B cell (primary cell): ENCODE results near the gene OAT. TPM values are rescaled to one million over a fixed set of nuclear protein-coding genes. Genes with fewer than 3 reads are reported as not detected.

Experiments
- ATAC-seq: fragments of 200-7000 bp; cut with Tn5 transposase; one replicate; pipeline ENCODE4 v1.10.0; 2021; ENCODE audit warnings: low read depth, mild to moderate bottlenecking, moderate number of reproducible peaks, moderate library complexity
- CTCF ChIA-PET: fragments of 350-600 bp; sonication (Branson Sonifier 250); formaldehyde crosslinking; loops from one replicate; lab custom pipeline; 2021; ENCODE audit warnings: antibody characterized with exemption, inconsistent platforms; lab: Charles Lee
- POLR2A ChIA-PET: fragments of 350-600 bp; sonication (Branson Sonifier 250); formaldehyde crosslinking; loops from one replicate; lab custom pipeline; 2021; ENCODE audit warnings: antibody characterized with exemption; lab: Charles Lee
- DNase-seq: peaks from one replicate; pipeline ENCODE4 v3.0.0; 2013
- H2AFZ ChIP-seq: 2 replicates; pipeline ENCODE4 v1.6.1; 2012; ENCODE audit warnings: mild to moderate bottlenecking, low read depth, low read length; ENCODE audit not compliant: insufficient read depth, poor library complexity, severe bottlenecking
- H3K27ac ChIP-seq, 2 donors: 1 replicate in 1 of 2; 2 replicates in 1 of 2; pipeline ENCODE4 v1.5.1; 2012 to 2013; ENCODE audit warnings: low read length in 2 of 2, mild to moderate bottlenecking in 2 of 2, moderate library complexity in 1 of 2
- H3K27me3 ChIP-seq, 4 experiments: fragments of 200-600 bp in 1 of 4; sonication (generic) in 1 of 4; replicated peaks in 1 of 4; 1 replicate in 2 of 4; 2 replicates in 2 of 4; pipeline versions ENCODE4 v1.6.1 to v1.7.0; 2013 to 2016; ENCODE audit warnings: low read length in 3 of 4, mild to moderate bottlenecking in 2 of 4, mixed read lengths in 1 of 4, moderate library complexity in 1 of 4; ENCODE audit not compliant: insufficient read depth in 4 of 4, control insufficient read depth in 3 of 4; ENCODE audit errors: control extremely low read depth in 1 of 4
- H3K36me3 ChIP-seq, 2 experiments: replicated peaks in 1 of 2; 1 replicate in 1 of 2; 2 replicates in 1 of 2; pipeline versions ENCODE4 v1.6.1 to v1.7.1; 2013; ENCODE audit warnings: low read length in 1 of 2; ENCODE audit not compliant: insufficient read depth in 2 of 2, control insufficient read depth in 1 of 2; ENCODE audit errors: control extremely low read depth in 1 of 2, extremely low read depth in 1 of 2
- H3K4me1 ChIP-seq, 2 donors: fragments of 200-600 bp in 1 of 2; sonication (generic) in 1 of 2; 1 replicate in 1 of 2; 2 replicates in 1 of 2; pipeline versions ENCODE4 v1.5.1 to v1.6.1; 2013 to 2017; ENCODE audit warnings: low read length in 2 of 2; ENCODE audit not compliant: control insufficient read depth in 2 of 2, insufficient read depth in 2 of 2
- H3K4me2 ChIP-seq: replicated peaks from 2 replicates; pipeline ENCODE3; 2012; ENCODE audit warnings: mild to moderate bottlenecking, low read depth, low read length; ENCODE audit not compliant: poor library complexity, severe bottlenecking
- H3K4me3 ChIP-seq, 5 experiments: fragments of 200-600 bp in 1 of 5; sonication (generic) in 1 of 5; 1 replicate in 3 of 5; 2 replicates in 2 of 5; pipeline versions ENCODE4 v1.5.1 to v1.7.0; 2011 to 2016; ENCODE audit warnings: low read length in 4 of 5, mild to moderate bottlenecking in 4 of 5, low read depth in 2 of 5, control low read depth in 1 of 5, moderate library complexity in 1 of 5; ENCODE audit not compliant: insufficient read depth in 1 of 5; ENCODE audit errors: control extremely low read depth in 1 of 5, extremely low read depth in 1 of 5
- H3K79me2 ChIP-seq: fragments of 200-600 bp; sonication (generic); one replicate; pipeline ENCODE4 v1.6.0; 2016; ENCODE audit warnings: low read length; ENCODE audit not compliant: control insufficient read depth, insufficient read depth
- H3K9ac ChIP-seq: fragments of 200-600 bp; sonication (generic); 2 replicates; pipeline ENCODE4 v1.6.1; 2017; ENCODE audit warnings: mild to moderate bottlenecking, low read length, moderate library complexity
- H3K9me3 ChIP-seq, 3 donors: one replicate each; pipeline versions ENCODE4 v1.6.1 to v1.7.1; 2013; ENCODE audit warnings: low read length in 2 of 3; ENCODE audit not compliant: control insufficient read depth in 2 of 3, insufficient read depth in 1 of 3; ENCODE audit errors: control extremely low read depth in 1 of 3
- H4K20me1 ChIP-seq: 2 replicates; pipeline ENCODE4 v1.6.0; 2012; ENCODE audit warnings: mild to moderate bottlenecking, low read length; ENCODE audit not compliant: insufficient read depth, control insufficient read depth, poor library complexity, severe bottlenecking
- H3K27ac Mint-ChIP-seq: one replicate; pipeline ENCODE4 v1.8.0; 2021; ENCODE audit warnings: mixed read lengths
- H3K27me3 Mint-ChIP-seq: one replicate; pipeline ENCODE4 v1.8.0; 2021; ENCODE audit warnings: mixed read lengths
- H3K4me1 Mint-ChIP-seq: one replicate; pipeline ENCODE4 v1.8.0; 2021; ENCODE audit warnings: mixed read lengths
- H3K4me3 Mint-ChIP-seq: one replicate; pipeline ENCODE4 v1.8.0; 2021; ENCODE audit warnings: mixed read lengths
- H3K9me3 Mint-ChIP-seq: one replicate; pipeline ENCODE4 v1.8.0; 2022; ENCODE audit warnings: mixed read lengths; ENCODE audit not compliant: insufficient read depth
- CTCF ChIP-seq: fragments of 200-600 bp; IDR thresholded peaks from one replicate; pipeline ENCODE4 v1.8.0; 2022; ENCODE audit warnings: antibody characterized with exemption, mild to moderate bottlenecking
- EZH2 ChIP-seq: IDR thresholded peaks from 2 replicates; pipeline ENCODE4 v1.6.1; 2012; ENCODE audit warnings: borderline replicate concordance, low read depth, mild to moderate bottlenecking, moderate library complexity, low read length; ENCODE audit not compliant: insufficient read depth, poor library complexity, severe bottlenecking
- WGBS: methylation state at CpG from one replicate; pipeline ENCODE4 v1.1.5; 2013; ENCODE audit warnings: missing lambda C conversion rate; ENCODE audit not compliant: insufficient coverage; 5-methylcytosine and 5-hydroxymethylcytosine counted together
- intact Hi-C: fragments of 100-400 bp; cut with micrococcal nuclease; formaldehyde crosslinking; loops from one replicate; pipeline ENCODE4 v1.10.0; 2022
- polyA plus RNA-seq: library from polyadenylated mRNA; depleted of rRNA; stranded (reverse); fragments of >200 nt; gene quantifications from 2 replicates; pipeline ENCODE4 v1.2.3, GENCODE V29; 2012
- total RNA-seq, 2 donors: library from RNA; stranded (reverse); fragments of 120-200 nt in 1 of 2; gene quantifications; 1 replicate in 1 of 2; 2 replicates in 1 of 2; pipeline versions ENCODE4 v1.2.3 to v1.2.4, GENCODE V29; 2013 to 2022

The OAT gene
- total and polyA plus RNA-seq, 2 donors (not counting 1 experiment from before 2014, with no cell fraction given) = 13.9 to 20.1 TPM

- CTCF ChIA-PET = interaction anchor here (0.7 to 1.1 kb wide), 4 partner anchors 26 to 361 kb away, joined by 3 read pairs; no protein-coding TSS in a partner anchor
- no peaks in the 10 kb centered on the region for H3K36me3 ChIP-seq
Observed at GRCh38 chr10:124357561-124357885, 61.2 kb downstream of the OAT start.

More at GRCh38 chr10:124357561-124357885, 61.2 kb downstream of the OAT start:
- Histone ChIP-seq H4K20me1 (no peaks in the 10 kb centered on the region), H3K27me3 (peaks cover 0 to 2% (median 0%) of the 10 kb centered on the region in 4 experiments), H3K4me1 (peaks cover 8 to 9% of the 10 kb centered on the region in 2 donors), H3K4me3 (no peak overlapping the region), H3K4me2 (no peak overlapping the region), H2AFZ (no peak overlapping the region), H3K9ac (no peak overlapping the region), H3K79me2 (no peaks in the 10 kb centered on the region), H3K9me3 (peaks cover 1 to 9% (median 9%) of the 10 kb centered on the region in 3 donors), H3K27ac (no peak overlapping the region)
- intact Hi-C loops = no loop called here
- Mint-ChIP-seq H3K4me1 (peaks cover 11% of the 10 kb centered on the region), H3K27me3 (peaks cover 7% of the 10 kb centered on the region), H3K27ac (no peak overlapping the region), H3K9me3 (peaks cover 4% of the 10 kb centered on the region), H3K4me3 (no peak overlapping the region)
- 98% methylated on average over 6 of the region's 9 CpGs for WGBS
- ATAC-seq = no peak
- DNase-seq = no peak
- TF ChIP-seq CTCF (no peak), EZH2 (no peak)
- POLR2A ChIA-PET = interaction anchor here (0.7 kb wide), 1 partner anchor 106 kb away, joined by 5 read pairs; no protein-coding TSS in a partner anchor
